Cardiac muscle cell (in vitro differentiated cells and primary cell): ENCODE data around the gene SIGLEC9. TPM values are rescaled to one million over a fixed set of nuclear protein-coding genes. Genes with fewer than 3 reads are reported as not detected.

Experiments
- DNase-seq, 2 donors: peaks; one replicate each; pipeline versions ENCODE4 v3.0.0 to v3.0.0-alpha.2; 2010 to 2017; ENCODE audit warnings: low read depth in 1 of 2, low spot score in 1 of 2
- H3K27ac ChIP-seq: fragments of 200-600 bp; sonication (generic); 2 replicates; pipeline ENCODE4 v1.5.1; 2016
- H3K27me3 ChIP-seq: fragments of 200-600 bp; sonication (generic); 2 replicates; pipeline ENCODE4 v1.6.0; 2016; ENCODE audit warnings: control low read depth
- H3K36me3 ChIP-seq: fragments of 200-600 bp; sonication (generic); 2 replicates; pipeline ENCODE4 v1.5.1; 2016; ENCODE audit warnings: control low read depth
- H3K4me1 ChIP-seq: fragments of 200-600 bp; sonication (generic); 2 replicates; pipeline ENCODE4 v1.8.1; 2017; ENCODE audit warnings: low read depth, mild to moderate bottlenecking, mixed run types
- H3K4me3 ChIP-seq: fragments of 200-600 bp; sonication (generic); 2 replicates; pipeline ENCODE4 v1.5.1; 2016; ENCODE audit warnings: mild to moderate bottlenecking
- H3K9me3 ChIP-seq: fragments of 200-600 bp; sonication (generic); 2 replicates; pipeline ENCODE4 v1.5.1; 2017; ENCODE audit warnings: low read depth, mild to moderate bottlenecking, control low read depth
- CTCF ChIP-seq: IDR thresholded peaks from 2 replicates; pipeline ENCODE4 v1.5.1; 2012; ENCODE audit warnings: low read depth, mild to moderate bottlenecking, low read length
- polyA plus RNA-seq: library from polyadenylated mRNA; unstranded; fragments of >200 nt; fragmentation: Nextera tagmentation; extraction: Ambion mirVana; gene quantifications from 2 replicates; pipeline ENCODE4 v1.2.1, GENCODE V29; 2016
- total RNA-seq: library from RNA; depleted of rRNA; stranded (reverse); fragments of >200 nt; gene quantifications from 2 replicates; pipeline ENCODE4 v1.2.3, GENCODE V29; 2016

Gene SIGLEC9
- total and polyA plus RNA-seq, 2 experiments from 2014 or later = not detected

- H3K27me3 ChIP-seq = peaks cover 8% of the 10 kb centered on the region
- no peaks in the 10 kb centered on the region for H3K36me3 ChIP-seq
- H3K27ac ChIP-seq = no peak overlapping the region
- no peak overlapping the region for H3K4me3 ChIP-seq
- no peaks in the 10 kb centered on the region for H3K9me3 ChIP-seq
- DNase-seq = no peak
- TF ChIP-seq CTCF = no peak
- no peaks in the 10 kb centered on the region for H3K4me1 ChIP-seq
Observed at GRCh38 chr19:51116736-51117286, 7.9 kb upstream of the SIGLEC9 start.

GRCh38 chr19:51119101-51119500 lies 5.6 kb upstream of the SIGLEC9 start:
- H3K27me3 ChIP-seq = peaks cover 6% of the 10 kb centered on the region
- no peak for DNase-seq
- H3K36me3 ChIP-seq = no peaks in the 10 kb centered on the region
- no peak for TF ChIP-seq CTCF
- H3K27ac ChIP-seq = no peak overlapping the region
- no peaks in the 10 kb centered on the region for H3K9me3 ChIP-seq
- H3K4me3 ChIP-seq = no peak overlapping the region
- no peaks in the 10 kb centered on the region for H3K4me1 ChIP-seq

GRCh38 chr19:51119611-51120010 lies 5.1 kb upstream of the SIGLEC9 start:
- Histone ChIP-seq H3K27ac (no peak overlapping the region), H3K9me3 (no peaks in the 10 kb centered on the region), H3K27me3 (peaks cover 5% of the 10 kb centered on the region), H3K4me3 (no peak overlapping the region), H3K4me1 (no peaks in the 10 kb centered on the region), H3K36me3 (no peaks in the 10 kb centered on the region)
- DNase-seq = no peak
- no peak for TF ChIP-seq CTCF

GRCh38 chr19:51120160-51120559 lies 4.5 kb upstream of the SIGLEC9 start:
- H3K27me3 ChIP-seq = peaks cover 5% of the 10 kb centered on the region
- H3K27ac ChIP-seq = no peak overlapping the region
- DNase-seq = no peak
- no peaks in the 10 kb centered on the region for H3K9me3 ChIP-seq
- no peaks in the 10 kb centered on the region for H3K36me3 ChIP-seq
- no peak for TF ChIP-seq CTCF
- no peaks in the 10 kb centered on the region for H3K4me1 ChIP-seq
- no peak overlapping the region for H3K4me3 ChIP-seq

GRCh38 chr19:51121257-51121656 lies 3.4 kb upstream of the SIGLEC9 start:
- H3K4me3 ChIP-seq = no peak overlapping the region
- H3K4me1 ChIP-seq = no peaks in the 10 kb centered on the region
- no peaks in the 10 kb centered on the region for H3K9me3 ChIP-seq
- DNase-seq = no peak
- H3K36me3 ChIP-seq = no peaks in the 10 kb centered on the region
- H3K27ac ChIP-seq = no peak overlapping the region
- peaks cover 5% of the 10 kb centered on the region for H3K27me3 ChIP-seq
- TF ChIP-seq CTCF = no peak
